ENCODE measurements around the gene CST7. TPM values are rescaled to one million over a fixed set of nuclear protein-coding genes. Genes with fewer than 3 reads are reported as not detected.

Gene CST7
- total and polyA plus RNA-seq, 2 donors (not counting 3 experiments of a cell fraction or from before 2014, with no cell fraction given), result not detected

DNA sequence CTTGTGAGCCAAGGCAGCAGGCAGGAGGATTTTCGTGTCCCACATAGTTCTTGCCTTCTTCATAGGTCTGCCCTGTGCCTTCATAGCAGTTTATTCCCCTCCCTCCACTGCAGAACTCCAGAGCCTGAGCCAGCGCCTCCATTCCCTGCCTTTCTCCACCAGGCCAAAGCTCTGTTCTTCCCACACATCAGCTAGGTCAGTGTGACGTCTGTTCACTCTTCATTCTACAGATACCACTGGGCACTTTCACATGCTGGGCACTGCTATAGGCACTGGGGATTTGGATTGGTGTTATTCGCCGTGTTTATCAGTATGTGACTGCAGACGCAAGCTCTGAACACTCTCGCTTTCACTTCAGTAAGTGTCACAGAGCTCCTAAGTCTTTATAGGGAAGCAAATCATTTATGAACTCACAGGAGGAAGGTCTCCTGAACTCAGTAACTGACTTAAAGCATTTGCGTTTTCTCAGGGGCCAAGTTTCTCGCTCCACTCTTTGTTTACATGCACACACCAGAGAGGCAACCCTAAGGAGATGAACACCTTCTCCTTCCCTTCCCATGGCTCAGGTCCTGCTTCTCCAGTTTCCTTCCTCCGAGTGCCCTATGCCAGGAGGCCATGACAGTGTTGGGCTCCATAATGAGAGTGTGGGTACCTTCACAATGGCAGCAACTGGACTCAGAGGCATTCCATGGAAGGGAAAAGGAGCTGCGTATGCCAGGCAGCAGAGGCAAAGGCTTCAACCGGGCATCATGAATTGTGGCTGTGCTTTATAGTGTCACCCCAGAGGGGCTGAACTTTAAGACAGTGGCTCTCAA lies 49.8 kb downstream of the CST7 start:
- ChIA-PET POLR2A (no interaction called here), CTCF (no interaction called here)

DNA sequence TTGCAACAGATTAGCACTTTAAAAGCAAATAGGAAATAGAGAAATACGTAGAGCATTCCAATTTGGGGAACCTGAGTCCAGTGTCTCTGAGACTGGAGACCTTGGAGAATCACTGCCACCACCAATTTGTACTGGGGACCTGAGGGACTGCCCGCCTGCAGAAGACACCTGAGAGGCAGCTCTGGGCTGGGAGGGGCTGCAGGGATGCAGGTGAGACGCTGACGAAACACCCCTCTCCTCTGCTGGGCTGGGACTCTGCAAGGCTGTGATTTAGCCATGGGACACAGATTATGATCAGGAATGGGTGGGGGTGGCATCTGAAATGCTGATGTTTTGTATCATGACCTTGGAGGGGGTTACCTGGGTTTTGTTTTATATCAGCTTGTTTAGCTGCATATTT lies 50.5 kb downstream of the CST7 start:
- intact Hi-C loops (cut with micrococcal nuclease), result no loop called here
- dilution Hi-C loops (cut with MboI; ENCODE audit: extremely low pct_ligation_motif_present, low sequenced_read_pairs), result no loop called here
- DNase-seq (ENCODE audit: low read depth, low spot score) (no peak), FAIRE-seq (no peak)
- CTCF ChIA-PET, result interaction anchor here (1.0 kb wide), 1 partner anchor 400 kb away, joined by 3 read pairs; no protein-coding TSS in a partner anchor
- no TSS peak for BruUV-seq (replicated peaks)
- Histone ChIP-seq H3K9me3 (replicated peaks; ENCODE audit: control insufficient read depth, insufficient read depth, low read length) (no peaks in the 10 kb centered on the region), H3K9ac (replicated peaks; ENCODE audit: extremely low read depth, insufficient read depth, low read length) (no peak overlapping the region), H3K4me2 (ENCODE audit: insufficient read depth, low read length) (no peak overlapping the region), H3K27ac (ENCODE audit: insufficient read depth, low read depth, low read length) (no peak overlapping the region), H3K4me3 (replicated peaks in 1 of 3; ENCODE audit: insufficient read depth in 1 of 3, low read depth in 1 of 3, low read length in 3 of 3) (no peak overlapping the region), H2AFZ (ENCODE audit: low read depth, low read length) (no peak overlapping the region), H4K20me1 (replicated peaks; ENCODE audit: control insufficient read depth, extremely low read depth, insufficient read depth, low read length) (no peaks in the 10 kb centered on the region), H3K27me3 (ENCODE audit: control insufficient read depth in 2 of 2, insufficient read depth in 2 of 2, low read length in 2 of 2) (peaks cover 0 to 12% of the 10 kb centered on the region in 2 experiments), H3K9me1 (replicated peaks; ENCODE audit: control insufficient read depth, extremely low read depth, insufficient read depth, low read length) (no peaks in the 10 kb centered on the region), H3K36me3 (ENCODE audit: control insufficient read depth in 2 of 2, extremely low read depth in 1 of 2, insufficient read depth in 2 of 2, low read length in 2 of 2) (no peaks in the 10 kb centered on the region), H3K4me1 (ENCODE audit: control insufficient read depth, extremely low read depth, insufficient read depth, low read length) (no peaks in the 10 kb centered on the region), H3K79me2 (ENCODE audit: control insufficient read depth, insufficient read depth, low read length) (no peaks in the 10 kb centered on the region)
- POLR2A ChIA-PET, result no interaction called here
- TF ChIP-seq, protein P1, sequence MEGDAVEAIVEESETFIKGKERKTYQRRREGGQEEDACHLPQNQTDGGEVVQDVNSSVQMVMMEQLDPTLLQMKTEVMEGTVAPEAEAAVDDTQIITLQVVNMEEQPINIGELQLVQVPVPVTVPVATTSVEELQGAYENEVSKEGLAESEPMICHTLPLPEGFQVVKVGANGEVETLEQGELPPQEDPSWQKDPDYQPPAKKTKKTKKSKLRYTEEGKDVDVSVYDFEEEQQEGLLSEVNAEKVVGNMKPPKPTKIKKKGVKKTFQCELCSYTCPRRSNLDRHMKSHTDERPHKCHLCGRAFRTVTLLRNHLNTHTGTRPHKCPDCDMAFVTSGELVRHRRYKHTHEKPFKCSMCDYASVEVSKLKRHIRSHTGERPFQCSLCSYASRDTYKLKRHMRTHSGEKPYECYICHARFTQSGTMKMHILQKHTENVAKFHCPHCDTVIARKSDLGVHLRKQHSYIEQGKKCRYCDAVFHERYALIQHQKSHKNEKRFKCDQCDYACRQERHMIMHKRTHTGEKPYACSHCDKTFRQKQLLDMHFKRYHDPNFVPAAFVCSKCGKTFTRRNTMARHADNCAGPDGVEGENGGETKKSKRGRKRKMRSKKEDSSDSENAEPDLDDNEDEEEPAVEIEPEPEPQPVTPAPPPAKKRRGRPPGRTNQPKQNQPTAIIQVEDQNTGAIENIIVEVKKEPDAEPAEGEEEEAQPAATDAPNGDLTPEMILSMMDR (IDR thresholded peaks at IDR 0.05; ENCODE audit: extremely low read depth in 1 of 2, insufficient read depth in 1 of 2, low read depth in 1 of 2, low read length in 2 of 2), result no peak
- no peak for TF ChIP-seq JUN (IDR thresholded peaks at IDR 0.05; ENCODE audit: borderline replicate concordance, insufficient read depth, insufficient read length, low read depth)
- TF ChIP-seq MYC (IDR thresholded peaks at IDR 0.05; ENCODE audit: low read depth, low read length), result no peak
- no peak for TF ChIP-seq POLR2AphosphoS5 (IDR thresholded peaks at IDR 0.05; ENCODE audit: insufficient read depth, low read depth, low read length)
- TF ChIP-seq FOS (IDR thresholded peaks at IDR 0.05; ENCODE audit: borderline replicate concordance, insufficient read depth, low read length), result no peak
- no peak for TF ChIP-seq POLR2A (IDR thresholded peaks at IDR 0.05; ENCODE audit: low read depth, low read length)
- TF ChIP-seq EZH2 (IDR thresholded peaks at IDR 0.05; ENCODE audit: borderline replicate concordance, low read depth, low read length, severe bottlenecking), result no peak
- TF ChIP-seq, protein P2, sequence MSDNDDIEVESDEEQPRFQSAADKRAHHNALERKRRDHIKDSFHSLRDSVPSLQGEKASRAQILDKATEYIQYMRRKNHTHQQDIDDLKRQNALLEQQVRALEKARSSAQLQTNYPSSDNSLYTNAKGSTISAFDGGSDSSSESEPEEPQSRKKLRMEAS (IDR thresholded peaks at IDR 0.05; ENCODE audit: insufficient read depth, insufficient read length), result no peak
- TF ChIP-seq GATA2 (IDR thresholded peaks at IDR 0.05; ENCODE audit: insufficient read depth, insufficient read length, low read depth, low read length), result no peak

More for the DNA sequence above, 49.8 kb downstream of the CST7 start:
- H3K36me3 ChIP-seq (ENCODE audit: control insufficient read depth in 2 of 2, extremely low read depth in 1 of 2, insufficient read depth in 2 of 2, low read length in 2 of 2), result no peaks in the 10 kb centered on the region
- BruUV-seq (replicated peaks), result no TSS peak
- dilution Hi-C loops (cut with MboI; ENCODE audit: extremely low pct_ligation_motif_present, low sequenced_read_pairs), result no loop called here
- no peak overlapping the region for H3K4me2 ChIP-seq (ENCODE audit: insufficient read depth, low read length)
- H3K27ac ChIP-seq (ENCODE audit: insufficient read depth, low read depth, low read length), result no peak overlapping the region
- peaks cover 0 to 12% of the 10 kb centered on the region in 2 experiments for H3K27me3 ChIP-seq (ENCODE audit: control insufficient read depth in 2 of 2, insufficient read depth in 2 of 2, low read length in 2 of 2)
- H4K20me1 ChIP-seq (replicated peaks; ENCODE audit: control insufficient read depth, extremely low read depth, insufficient read depth, low read length), result no peaks in the 10 kb centered on the region
- H3K9me1 ChIP-seq (replicated peaks; ENCODE audit: control insufficient read depth, extremely low read depth, insufficient read depth, low read length), result no peaks in the 10 kb centered on the region
- intact Hi-C loops (cut with micrococcal nuclease), result no loop called here
- no peaks in the 10 kb centered on the region for H3K79me2 ChIP-seq (ENCODE audit: control insufficient read depth, insufficient read depth, low read length)
- no peak for TF ChIP-seq POLR2A (IDR thresholded peaks at IDR 0.05; ENCODE audit: low read depth, low read length)
- TF ChIP-seq, protein P2 (IDR thresholded peaks at IDR 0.05; ENCODE audit: insufficient read depth, insufficient read length), result no peak
- TF ChIP-seq GATA2 (IDR thresholded peaks at IDR 0.05; ENCODE audit: insufficient read depth, insufficient read length, low read depth, low read length), result no peak
- no peaks in the 10 kb centered on the region for H3K9me3 ChIP-seq (replicated peaks; ENCODE audit: control insufficient read depth, insufficient read depth, low read length)
- H2AFZ ChIP-seq (ENCODE audit: low read depth, low read length), result no peak overlapping the region
- DNase-seq (ENCODE audit: low read depth, low spot score) (no peak), FAIRE-seq (no peak)
- H3K4me1 ChIP-seq (ENCODE audit: control insufficient read depth, extremely low read depth, insufficient read depth, low read length), result peaks cover 2% of the 10 kb centered on the region
- no peak overlapping the region for H3K9ac ChIP-seq (replicated peaks; ENCODE audit: extremely low read depth, insufficient read depth, low read length)
- H3K4me3 ChIP-seq (replicated peaks in 1 of 3; ENCODE audit: insufficient read depth in 1 of 3, low read depth in 1 of 3, low read length in 3 of 3), result no peak overlapping the region

Measured in endothelial cell of umbilical vein (primary cell).